Retinal pigment epithelial cell (primary cell): ENCODE data around the gene DNPH1.

Experiments
- DNase-seq: peaks from one replicate; pipeline ENCODE4 v3.0.0-alpha.2; 2010; ENCODE audit warnings: low read depth
- H3K4me3 ChIP-seq: 2 replicates; pipeline ENCODE4 v1.5.1; 2011; ENCODE audit warnings: mild to moderate bottlenecking, low read length, control low read depth, moderate library complexity
- TF ChIP-seq, protein P1 (sequence below): conservative IDR thresholded peaks from 2 replicates; pipeline ENCODE4 v1.5.1; 2011; ENCODE audit warnings: low read depth, low read length, control low read depth, inconsistent platforms

Gene DNPH1

GRCh38 chr6:43262780-43263313, 33.6 kb upstream of the DNPH1 start:
- DNase-seq: no peak
- TF ChIP-seq, protein P1, sequence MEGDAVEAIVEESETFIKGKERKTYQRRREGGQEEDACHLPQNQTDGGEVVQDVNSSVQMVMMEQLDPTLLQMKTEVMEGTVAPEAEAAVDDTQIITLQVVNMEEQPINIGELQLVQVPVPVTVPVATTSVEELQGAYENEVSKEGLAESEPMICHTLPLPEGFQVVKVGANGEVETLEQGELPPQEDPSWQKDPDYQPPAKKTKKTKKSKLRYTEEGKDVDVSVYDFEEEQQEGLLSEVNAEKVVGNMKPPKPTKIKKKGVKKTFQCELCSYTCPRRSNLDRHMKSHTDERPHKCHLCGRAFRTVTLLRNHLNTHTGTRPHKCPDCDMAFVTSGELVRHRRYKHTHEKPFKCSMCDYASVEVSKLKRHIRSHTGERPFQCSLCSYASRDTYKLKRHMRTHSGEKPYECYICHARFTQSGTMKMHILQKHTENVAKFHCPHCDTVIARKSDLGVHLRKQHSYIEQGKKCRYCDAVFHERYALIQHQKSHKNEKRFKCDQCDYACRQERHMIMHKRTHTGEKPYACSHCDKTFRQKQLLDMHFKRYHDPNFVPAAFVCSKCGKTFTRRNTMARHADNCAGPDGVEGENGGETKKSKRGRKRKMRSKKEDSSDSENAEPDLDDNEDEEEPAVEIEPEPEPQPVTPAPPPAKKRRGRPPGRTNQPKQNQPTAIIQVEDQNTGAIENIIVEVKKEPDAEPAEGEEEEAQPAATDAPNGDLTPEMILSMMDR: no peak
- H3K4me3 ChIP-seq: no peak overlapping the region

DNA sequence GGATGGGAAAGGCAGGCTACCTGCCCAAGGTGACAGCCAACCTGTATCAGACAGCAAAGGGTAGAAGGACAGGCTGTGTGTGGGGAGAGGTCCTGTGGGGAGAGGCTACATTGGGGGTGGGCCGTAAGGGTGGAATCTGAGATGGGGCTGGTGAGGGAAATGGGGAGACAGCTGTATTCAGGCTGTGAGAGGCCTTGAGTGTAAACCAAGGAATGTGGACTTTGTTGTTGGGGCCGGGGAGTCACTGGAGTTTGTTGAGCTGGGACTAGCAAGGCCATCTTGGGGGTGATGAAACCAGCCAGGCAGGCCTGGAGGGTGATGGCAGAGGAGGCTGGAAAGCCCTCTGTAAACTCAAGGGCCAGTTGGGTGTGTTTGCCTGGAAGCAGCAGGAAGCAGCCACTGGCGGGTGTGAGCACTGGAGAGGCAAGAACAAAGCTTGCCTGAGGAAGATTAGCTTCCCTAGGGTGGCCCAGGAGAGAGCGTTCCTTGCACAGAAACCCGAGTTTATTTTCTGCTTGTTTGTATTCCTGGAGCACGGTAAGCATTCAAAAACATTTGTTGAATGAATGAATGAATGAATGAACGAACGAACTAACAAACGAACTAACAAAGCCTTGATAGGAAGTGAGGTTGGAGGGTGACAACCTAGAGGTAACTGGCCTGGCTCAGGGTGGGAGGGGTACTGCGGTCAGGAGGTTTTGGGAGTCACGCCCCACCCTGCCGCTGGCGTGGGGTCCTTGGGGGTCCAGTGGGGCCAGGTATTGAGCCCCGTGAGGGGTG, 32.9 kb upstream of the DNPH1 start:
- no peak overlapping the region for H3K4me3 ChIP-seq
- no peak for DNase-seq
- TF ChIP-seq, protein P1: no peak

- TF ChIP-seq, protein P1: no peak
- DNase-seq: no peak
- H3K4me3 ChIP-seq: no peak overlapping the region
These were observed 31.9 kb upstream of the DNPH1 start for GRCh38 chr6:43261198-43261597.

- H3K4me3 ChIP-seq: no peak overlapping the region
- no peak for DNase-seq
- TF ChIP-seq, protein P1: no peak
These were observed 31.5 kb upstream of the DNPH1 start for GRCh38 chr6:43260791-43261190.

DNA sequence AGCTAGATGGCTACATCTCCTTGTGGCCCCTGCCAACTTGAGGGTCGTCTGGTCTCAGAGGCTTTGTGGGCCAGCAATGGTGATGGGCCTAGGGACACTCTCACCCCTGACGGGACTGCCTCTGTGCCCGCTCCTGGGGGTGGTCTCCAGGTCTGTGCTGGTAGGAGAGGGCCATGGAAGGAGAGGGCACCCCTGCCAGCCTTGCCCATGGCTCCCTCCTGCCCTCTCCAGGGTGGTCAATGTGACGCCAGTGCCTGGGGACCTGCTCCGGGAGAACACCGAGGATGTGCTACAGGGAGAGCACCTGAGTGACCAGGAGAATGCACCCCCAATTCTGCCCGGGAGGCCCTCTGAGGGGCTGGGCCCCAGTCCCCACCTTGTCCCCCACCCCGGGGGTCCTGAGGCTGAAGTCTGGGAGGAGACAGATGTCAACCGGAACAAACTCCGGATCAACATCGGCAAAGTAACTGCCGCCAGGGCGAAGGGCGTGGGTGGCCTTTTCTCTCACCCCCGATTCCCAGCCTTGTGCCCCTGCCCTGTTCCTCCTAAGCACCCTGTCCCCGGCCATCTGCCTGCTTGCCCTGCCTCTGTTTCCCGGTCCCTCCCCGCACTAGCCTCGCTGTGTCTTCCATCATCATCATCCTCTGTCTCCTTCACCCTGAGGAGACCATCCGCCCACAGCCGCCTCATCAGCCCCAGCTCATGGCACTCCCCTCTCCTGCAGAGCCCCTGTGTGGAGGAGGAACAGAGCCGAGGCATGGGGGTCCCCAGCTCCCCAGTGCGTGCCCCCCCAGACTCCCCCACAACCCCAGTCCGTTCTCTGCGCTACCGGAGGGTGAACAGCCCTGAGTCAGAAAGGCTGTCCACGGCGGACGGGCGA, 29.8 kb upstream of the DNPH1 start:
- DNase-seq: no peak
- TF ChIP-seq, protein P1: no peak
- H3K4me3 ChIP-seq: no peak overlapping the region

DNA sequence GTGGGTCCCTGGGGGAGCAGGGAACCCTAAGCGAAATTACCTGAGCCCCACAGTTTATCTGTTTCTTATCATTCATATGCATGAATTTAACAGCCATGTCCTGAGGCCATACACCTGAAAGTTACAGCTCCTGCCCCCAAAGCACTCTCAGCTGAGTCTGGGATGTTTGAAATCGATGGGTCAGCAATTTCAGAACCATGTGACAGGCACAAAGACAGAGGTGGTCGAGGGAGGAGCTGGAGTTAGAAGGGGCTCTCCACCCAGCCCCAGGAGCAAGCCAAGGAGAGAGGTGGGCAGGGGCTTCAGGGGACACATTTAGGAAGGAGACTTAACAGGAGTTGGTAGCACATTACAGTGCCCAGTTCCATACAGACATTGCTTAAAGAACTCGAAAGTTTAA, 28.9 kb upstream of the DNPH1 start:
- no peak for DNase-seq
- TF ChIP-seq, protein P1: no peak
- H3K4me3 ChIP-seq: no peak overlapping the region
